GM19238 (cell line): ENCODE data around the gene SDS.

ENCODE experiments used
- DNase-seq: peaks from one replicate; pipeline ENCODE4 v3.0.0; 2011; ENCODE audit warnings: low spot score; ENCODE audit not compliant: insufficient read length

The SDS gene

GRCh38 chr12:113425960-113426453 is 22.3 kb upstream of the SDS start:
- no peak for DNase-seq

- no peak for DNase-seq
Observed at GRCh38 chr12:113424915-113425823, 21.5 kb upstream of the SDS start.

- DNase-seq = no peak
Observed at GRCh38 chr12:113424456-113424855, 20.8 kb upstream of the SDS start.

GRCh38 chr12:113422886-113423669 is 19.4 kb upstream of the SDS start:
- DNase-seq = no peak

- peak; percentile 59 for DNase-seq
Observed at GRCh38 chr12:113422030-113422885, 18.6 kb upstream of the SDS start, which contains the start of gene SDSL. SDSL (plus strand) TSS chr12:113422380; CDS start chr12:113427983, 5,603 bp downstream.

GRCh38 chr12:113420996-113421595 is 17.4 kb upstream of the SDS start:
- DNase-seq = no peak

- no peak for DNase-seq
Observed at GRCh38 chr12:113418213-113418879, 14.7 kb upstream of the SDS start.

GRCh38 chr12:113416091-113416754 is 12.5 kb upstream of the SDS start:
- no peak for DNase-seq

GRCh38 chr12:113414519-113415038 is 10.9 kb upstream of the SDS start:
- no peak for DNase-seq

- DNase-seq = no peak
Observed at GRCh38 chr12:113413488-113413939, 9.8 kb upstream of the SDS start.

GRCh38 chr12:113409462-113410124 is 5.9 kb upstream of the SDS start:
- DNase-seq = no peak

- no peak for DNase-seq
Observed at GRCh38 chr12:113408756-113409298, 5.1 kb upstream of the SDS start.

- DNase-seq = no peak
Observed at GRCh38 chr12:113407931-113408600, 4.4 kb upstream of the SDS start.

GRCh38 chr12:113405694-113406093 is 2.0 kb upstream of the SDS start:
- DNase-seq = no peak

- no peak for DNase-seq
Observed at GRCh38 chr12:113402586-113403260, 964 bp downstream of the SDS start.

- DNase-seq = no peak
Observed at GRCh38 chr12:113401066-113402000, 2.4 kb downstream of the SDS start.
